Natural killer cell (primary cell): ENCODE data around the gene EED. TPM values are rescaled to one million over a fixed set of nuclear protein-coding genes. Genes with fewer than 3 reads are reported as not detected.

ENCODE experiments used
- ATAC-seq, 3 donors: fragments of 150-1000 bp in 2 of 3; fragments of 200-7000 bp in 1 of 3; cut with Tn5 transposase; 1 replicate in 1 of 3; 2 replicates in 2 of 3; pipeline ENCODE4 v1.10.0; 2021; ENCODE audit warnings: mild to moderate bottlenecking in 2 of 3, moderate library complexity in 2 of 3
- DNase-seq, 2 donors: peaks; one replicate each; pipeline versions ENCODE4 v3.0.0 to v3.0.0-alpha.2; 2013 to 2021; ENCODE audit warnings: mixed read lengths in 1 of 2
- H3K27ac ChIP-seq: one replicate; pipeline ENCODE4 v1.5.1; 2013; ENCODE audit warnings: mild to moderate bottlenecking, low read length
- H3K27me3 ChIP-seq: one replicate; pipeline ENCODE4 v1.6.1; 2013; ENCODE audit warnings: low read length; ENCODE audit not compliant: control insufficient read depth, insufficient read depth
- H3K36me3 ChIP-seq: one replicate; pipeline ENCODE4 v1.6.1; 2013; ENCODE audit warnings: low read length; ENCODE audit not compliant: control insufficient read depth, insufficient read depth
- H3K4me1 ChIP-seq: one replicate; pipeline ENCODE4 v1.6.1; 2013; ENCODE audit warnings: low read length; ENCODE audit not compliant: control insufficient read depth, insufficient read depth
- H3K4me3 ChIP-seq: one replicate; pipeline ENCODE4 v1.5.1; 2013; ENCODE audit warnings: low read length
- H3K9me3 ChIP-seq: one replicate; pipeline ENCODE4 v1.6.1; 2013; ENCODE audit warnings: low read length; ENCODE audit not compliant: control insufficient read depth, insufficient read depth
- H3K27ac Mint-ChIP-seq, 2 donors: one replicate each; pipeline ENCODE4 v1.8.0; 2022; ENCODE audit warnings: mild to moderate bottlenecking in 2 of 2, mixed read lengths in 2 of 2, moderate library complexity in 1 of 2
- H3K27me3 Mint-ChIP-seq, 2 donors: one replicate each; pipeline ENCODE4 v1.8.0; 2022; ENCODE audit warnings: low read depth in 2 of 2, mixed read lengths in 2 of 2
- H3K36me3 Mint-ChIP-seq: one replicate; pipeline ENCODE4 v1.8.0; 2022; ENCODE audit warnings: mixed read lengths
- H3K4me1 Mint-ChIP-seq, 2 donors: one replicate each; pipeline ENCODE4 v1.8.0; 2022; ENCODE audit warnings: mixed read lengths in 2 of 2
- H3K4me3 Mint-ChIP-seq: one replicate; pipeline ENCODE4 v1.8.0; 2022; ENCODE audit warnings: mild to moderate bottlenecking, moderate library complexity, mixed read lengths
- H3K9me3 Mint-ChIP-seq, 2 donors: one replicate each; pipeline ENCODE4 v1.8.0; 2022; ENCODE audit warnings: mixed read lengths in 2 of 2
- WGBS: methylation state at CpG from one replicate; pipeline ENCODE4 v1.1.7; 2013; ENCODE audit warnings: missing lambda C conversion rate; ENCODE audit not compliant: insufficient coverage; 5-methylcytosine and 5-hydroxymethylcytosine counted together
- intact Hi-C: fragments of 100-400 bp; cut with micrococcal nuclease; formaldehyde crosslinking; loops from one replicate; pipeline ENCODE4 v1.14.2; 2022
- total RNA-seq, 4 donors: library from RNA; stranded (reverse); fragments of 120-200 nt in 1 of 4; gene quantifications; one replicate each; pipeline versions ENCODE4 v1.2.3 to v1.2.4, GENCODE V29; 2013 to 2022
- TF ChIP-seq, protein P1 (sequence below): fragments of 200-600 bp; IDR thresholded peaks from one replicate; pipeline ENCODE4 v1.8.0; 2022; ENCODE audit warnings: antibody characterized with exemption

The EED gene
- total RNA-seq, 3 donors from 2014 or later (not counting 1 experiment from before 2014, with no cell fraction given): 26.0 to 36.9 (median 34.0) TPM

DNA sequence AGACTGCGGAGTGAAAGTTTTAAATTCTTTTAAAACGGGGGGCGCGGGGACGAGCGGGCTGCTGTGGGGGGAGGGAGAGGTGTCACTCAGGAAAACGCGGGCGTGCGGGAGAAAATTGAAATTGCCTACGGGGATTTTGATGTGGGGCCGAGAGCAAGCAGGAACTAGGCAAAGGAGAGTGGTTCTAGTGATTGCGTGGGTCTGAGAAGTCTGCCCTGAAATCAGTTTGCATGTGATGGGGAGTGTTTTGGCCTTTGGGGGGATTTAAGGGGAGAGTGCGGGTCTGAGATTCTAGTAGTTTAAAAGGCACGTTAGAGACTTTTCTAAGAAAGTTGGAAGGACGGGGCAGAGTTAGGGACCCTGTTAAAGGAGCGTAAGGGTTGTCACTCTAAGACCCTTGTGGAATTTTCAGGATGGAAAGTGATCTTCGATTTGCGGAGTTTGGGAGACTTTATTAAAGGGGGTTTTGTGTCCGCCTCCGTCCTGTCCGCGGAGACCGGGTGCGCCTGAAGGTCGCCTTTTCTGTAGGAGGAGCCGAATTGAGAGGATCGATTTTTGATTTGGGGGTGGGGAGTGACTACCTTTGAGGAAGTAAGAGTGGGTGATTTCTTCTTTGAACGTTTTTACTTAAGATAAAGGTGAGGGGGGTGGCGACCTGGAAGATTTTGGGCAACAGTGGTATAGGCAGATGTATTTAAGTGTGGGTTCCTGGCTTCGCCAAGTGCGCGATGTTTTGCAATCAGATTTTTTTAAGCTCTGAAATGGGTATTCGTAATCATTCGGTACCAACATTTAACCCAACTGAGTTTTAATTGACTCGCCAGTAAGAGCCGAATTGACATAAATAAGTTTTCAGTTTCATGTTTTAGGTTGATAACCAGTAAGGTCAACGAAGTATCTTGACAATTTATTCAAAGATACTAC lies 1.1 kb downstream of the EED start:
- H3K27ac Mint-ChIP-seq: no peak overlapping the region
- ATAC-seq (peak in 2 of 3 donors; percentile 1 to 5), DNase-seq (peak in 1 of 2 donors; percentile 49)
- H3K4me1 Mint-ChIP-seq: peaks cover 0 to 25% of the 10 kb centered on the region in 2 donors
- no peaks in the 10 kb centered on the region for H3K36me3 ChIP-seq
- peak overlapping the region; percentile 82 for H3K4me3 ChIP-seq
- H3K9me3 ChIP-seq: no peaks in the 10 kb centered on the region
- peak overlapping the region; percentile 33 for H3K27ac ChIP-seq
- H3K4me3 Mint-ChIP-seq: no peak overlapping the region
- intact Hi-C loops: loop anchor here (1.0 to 5.0 kb wide), 3 partner anchors 57 to 617 kb away; partner anchors contain the start of genes HIKESHI and TMEM126B
- TF ChIP-seq, protein P1, sequence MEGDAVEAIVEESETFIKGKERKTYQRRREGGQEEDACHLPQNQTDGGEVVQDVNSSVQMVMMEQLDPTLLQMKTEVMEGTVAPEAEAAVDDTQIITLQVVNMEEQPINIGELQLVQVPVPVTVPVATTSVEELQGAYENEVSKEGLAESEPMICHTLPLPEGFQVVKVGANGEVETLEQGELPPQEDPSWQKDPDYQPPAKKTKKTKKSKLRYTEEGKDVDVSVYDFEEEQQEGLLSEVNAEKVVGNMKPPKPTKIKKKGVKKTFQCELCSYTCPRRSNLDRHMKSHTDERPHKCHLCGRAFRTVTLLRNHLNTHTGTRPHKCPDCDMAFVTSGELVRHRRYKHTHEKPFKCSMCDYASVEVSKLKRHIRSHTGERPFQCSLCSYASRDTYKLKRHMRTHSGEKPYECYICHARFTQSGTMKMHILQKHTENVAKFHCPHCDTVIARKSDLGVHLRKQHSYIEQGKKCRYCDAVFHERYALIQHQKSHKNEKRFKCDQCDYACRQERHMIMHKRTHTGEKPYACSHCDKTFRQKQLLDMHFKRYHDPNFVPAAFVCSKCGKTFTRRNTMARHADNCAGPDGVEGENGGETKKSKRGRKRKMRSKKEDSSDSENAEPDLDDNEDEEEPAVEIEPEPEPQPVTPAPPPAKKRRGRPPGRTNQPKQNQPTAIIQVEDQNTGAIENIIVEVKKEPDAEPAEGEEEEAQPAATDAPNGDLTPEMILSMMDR: no peak
- H3K27me3 Mint-ChIP-seq: peaks cover 0 to 6% of the 10 kb centered on the region in 2 donors
- WGBS: 0% methylated on average over 35 of the region's 38 CpGs
- no peaks in the 10 kb centered on the region for H3K9me3 Mint-ChIP-seq
- no peaks in the 10 kb centered on the region for H3K27me3 ChIP-seq
- H3K4me1 ChIP-seq: peaks cover 11% of the 10 kb centered on the region
- H3K36me3 Mint-ChIP-seq: no peaks in the 10 kb centered on the region

DNA sequence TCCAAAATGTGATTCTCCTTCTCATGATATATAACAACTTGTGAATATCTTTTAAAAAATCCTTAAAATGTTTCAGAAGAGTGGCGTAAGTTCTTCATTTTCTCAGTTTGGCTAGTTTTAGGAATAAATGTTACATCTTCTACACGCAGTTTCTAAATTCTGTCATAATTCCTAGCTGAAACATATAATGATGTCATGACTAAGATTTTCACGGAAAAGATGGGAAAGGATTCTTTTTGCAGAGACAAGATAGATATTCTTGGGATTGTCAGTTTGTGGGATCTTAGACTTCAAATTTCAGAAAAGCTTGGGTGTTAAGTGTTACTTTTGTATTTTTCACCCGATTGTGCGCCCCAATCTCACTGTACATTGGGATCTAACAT lies 1.7 kb downstream of the EED start:
- Mint-ChIP-seq H3K4me3 (no peak overlapping the region), H3K27me3 (peaks cover 0 to 6% of the 10 kb centered on the region in 2 donors), H3K9me3 (no peaks in the 10 kb centered on the region), H3K27ac (no peak overlapping the region), H3K4me1 (peaks cover 0 to 25% of the 10 kb centered on the region in 2 donors), H3K36me3 (no peaks in the 10 kb centered on the region)
- Histone ChIP-seq H3K36me3 (peaks cover under 1% of the 10 kb centered on the region), H3K27me3 (no peaks in the 10 kb centered on the region), H3K9me3 (no peaks in the 10 kb centered on the region), H3K4me3 (peak overlapping the region; percentile 82), H3K27ac (no peak overlapping the region), H3K4me1 (peaks cover 11% of the 10 kb centered on the region)
- 62% methylated on average over 3 of the region's 5 CpGs for WGBS
- DNase-seq: no peak
- intact Hi-C loops: loop anchor here (5.0 kb wide), 1 partner anchor 56 kb away; the partner anchor contains the start of gene HIKESHI
- no peak for ATAC-seq
- TF ChIP-seq, protein P1: no peak

GRCh38 chr11:86247608-86248007 lies 3.1 kb downstream of the EED start:
- Histone ChIP-seq H3K4me3 (no peak overlapping the region), H3K27ac (no peak overlapping the region), H3K27me3 (no peaks in the 10 kb centered on the region), H3K4me1 (peaks cover 11% of the 10 kb centered on the region), H3K9me3 (no peaks in the 10 kb centered on the region), H3K36me3 (peaks cover 10% of the 10 kb centered on the region)
- Mint-ChIP-seq H3K36me3 (no peaks in the 10 kb centered on the region), H3K27me3 (peaks cover 0 to 5% of the 10 kb centered on the region in 2 donors), H3K9me3 (no peaks in the 10 kb centered on the region), H3K4me1 (peaks cover 4 to 29% of the 10 kb centered on the region in 2 donors), H3K27ac (peak overlapping the region in 1 of 2 donors; percentile 29), H3K4me3 (peak overlapping the region; percentile 4)
- TF ChIP-seq, protein P1: no peak
- 93% methylated on average over 1 of the region's 1 CpG for WGBS
- no peak for ATAC-seq
- DNase-seq: peak in 1 of 2 donors; percentile 15
- intact Hi-C loops: loop anchor here (5.0 kb wide), 1 partner anchor 55 kb away; the partner anchor contains the start of gene HIKESHI
